Measurements from ENCODE around the gene GDF11.

The GDF11 gene

GRCh38 chr12:55765736-55766290 is 22.9 kb downstream of the GDF11 start:
- Mint-ChIP-seq H3K4me3 (no peak overlapping the region), H3K9me3 (no peaks in the 10 kb centered on the region), H3K4me1 (peaks cover 23% of the 10 kb centered on the region), H3K36me3 (ENCODE audit: insufficient read depth) (peaks cover 24% of the 10 kb centered on the region), H3K27me3 (no peaks in the 10 kb centered on the region), H3K27ac (ENCODE audit: low read depth) (no peak overlapping the region)
- no peak for ATAC-seq (replicated peaks; ENCODE audit: extremely low read depth, poor library complexity, severe bottlenecking)
- DNase-seq (ENCODE audit: low spot score in 2 of 2): no peak

- ATAC-seq (replicated peaks; ENCODE audit: extremely low read depth, poor library complexity, severe bottlenecking) (no peak), DNase-seq (ENCODE audit: low spot score in 2 of 2) (no peak)
- Mint-ChIP-seq H3K9me3 (no peaks in the 10 kb centered on the region), H3K36me3 (ENCODE audit: insufficient read depth) (peaks cover 34% of the 10 kb centered on the region), H3K4me3 (no peak overlapping the region), H3K4me1 (peaks cover 28% of the 10 kb centered on the region), H3K27ac (ENCODE audit: low read depth) (no peak overlapping the region), H3K27me3 (no peaks in the 10 kb centered on the region)
These were observed 24.2 kb downstream of the GDF11 start for GRCh38 chr12:55767156-55767555.

- Mint-ChIP-seq H3K27me3 (no peaks in the 10 kb centered on the region), H3K9me3 (no peaks in the 10 kb centered on the region), H3K36me3 (ENCODE audit: insufficient read depth) (peaks cover 35% of the 10 kb centered on the region), H3K27ac (ENCODE audit: low read depth) (no peak overlapping the region), H3K4me1 (peaks cover 32% of the 10 kb centered on the region), H3K4me3 (no peak overlapping the region)
- no peak for DNase-seq (ENCODE audit: low spot score in 2 of 2)
- ATAC-seq (replicated peaks; ENCODE audit: extremely low read depth, poor library complexity, severe bottlenecking): no peak
These were observed 28.8 kb downstream of the GDF11 start for GRCh38 chr12:55771736-55772135.

GRCh38 chr12:55777856-55778255 is 34.9 kb downstream of the GDF11 start:
- no peak overlapping the region for H3K4me3 Mint-ChIP-seq
- peaks cover 27% of the 10 kb centered on the region for H3K36me3 Mint-ChIP-seq (ENCODE audit: insufficient read depth)
- ATAC-seq (replicated peaks; ENCODE audit: extremely low read depth, poor library complexity, severe bottlenecking) (no peak), DNase-seq (ENCODE audit: low spot score in 2 of 2) (no peak)
- no peaks in the 10 kb centered on the region for H3K27me3 Mint-ChIP-seq
- H3K4me1 Mint-ChIP-seq: peaks cover 23% of the 10 kb centered on the region
- H3K9me3 Mint-ChIP-seq: no peaks in the 10 kb centered on the region
- H3K27ac Mint-ChIP-seq (ENCODE audit: low read depth): no peak overlapping the region

GRCh38 chr12:55780685-55781084 is 37.8 kb downstream of the GDF11 start:
- peaks cover 38% of the 10 kb centered on the region for H3K36me3 Mint-ChIP-seq (ENCODE audit: insufficient read depth)

GRCh38 chr12:55788546-55788945 is 45.6 kb downstream of the GDF11 start:
- Mint-ChIP-seq H3K4me1 (peaks cover 6% of the 10 kb centered on the region), H3K27me3 (no peaks in the 10 kb centered on the region), H3K9me3 (no peaks in the 10 kb centered on the region), H3K4me3 (no peak overlapping the region), H3K27ac (ENCODE audit: low read depth) (no peak overlapping the region), H3K36me3 (ENCODE audit: insufficient read depth) (peaks cover 72% of the 10 kb centered on the region)
- no peak for ATAC-seq (replicated peaks; ENCODE audit: extremely low read depth, poor library complexity, severe bottlenecking)
- DNase-seq (ENCODE audit: low spot score in 2 of 2): no peak

More at GRCh38 chr12:55780685-55781084, 37.8 kb downstream of the GDF11 start:
- no peaks in the 10 kb centered on the region for H3K27me3 Mint-ChIP-seq
- DNase-seq (ENCODE audit: low spot score in 2 of 2) (no peak), ATAC-seq (replicated peaks; ENCODE audit: extremely low read depth, poor library complexity, severe bottlenecking) (no peak)
- peaks cover 13% of the 10 kb centered on the region for H3K4me1 Mint-ChIP-seq
- H3K9me3 Mint-ChIP-seq: no peaks in the 10 kb centered on the region
- H3K4me3 Mint-ChIP-seq: no peak overlapping the region
- H3K27ac Mint-ChIP-seq (ENCODE audit: low read depth): peak overlapping the region; percentile 62

GRCh38 chr12:55789171-55789570 is 46.2 kb downstream of the GDF11 start:
- Mint-ChIP-seq H3K27me3 (no peaks in the 10 kb centered on the region), H3K9me3 (no peaks in the 10 kb centered on the region), H3K27ac (ENCODE audit: low read depth) (no peak overlapping the region), H3K4me1 (peaks cover 6% of the 10 kb centered on the region), H3K36me3 (ENCODE audit: insufficient read depth) (peaks cover 70% of the 10 kb centered on the region), H3K4me3 (no peak overlapping the region)
- ATAC-seq (replicated peaks; ENCODE audit: extremely low read depth, poor library complexity, severe bottlenecking) (no peak), DNase-seq (ENCODE audit: low spot score in 2 of 2) (no peak)

GRCh38 chr12:55789893-55790292 is 47.0 kb downstream of the GDF11 start:
- H3K36me3 Mint-ChIP-seq (ENCODE audit: insufficient read depth): peaks cover 72% of the 10 kb centered on the region
- H3K4me1 Mint-ChIP-seq: peaks cover 6% of the 10 kb centered on the region
- DNase-seq (ENCODE audit: low spot score in 2 of 2): no peak
- H3K27me3 Mint-ChIP-seq: no peaks in the 10 kb centered on the region
- no peak overlapping the region for H3K4me3 Mint-ChIP-seq
- no peaks in the 10 kb centered on the region for H3K9me3 Mint-ChIP-seq
- ATAC-seq (replicated peaks; ENCODE audit: extremely low read depth, poor library complexity, severe bottlenecking): no peak
- H3K27ac Mint-ChIP-seq (ENCODE audit: low read depth): no peak overlapping the region

GRCh38 chr12:55795950-55796349 is 53.0 kb downstream of the GDF11 start:
- ATAC-seq (replicated peaks; ENCODE audit: extremely low read depth, poor library complexity, severe bottlenecking) (no peak), DNase-seq (ENCODE audit: low spot score in 2 of 2) (no peak)
- Mint-ChIP-seq H3K27me3 (no peaks in the 10 kb centered on the region), H3K36me3 (ENCODE audit: insufficient read depth) (peaks cover 72% of the 10 kb centered on the region), H3K27ac (ENCODE audit: low read depth) (no peak overlapping the region), H3K4me3 (no peak overlapping the region), H3K9me3 (no peaks in the 10 kb centered on the region), H3K4me1 (peaks cover 7% of the 10 kb centered on the region)

- Mint-ChIP-seq H3K9me3 (no peaks in the 10 kb centered on the region), H3K36me3 (ENCODE audit: insufficient read depth) (peaks cover 70% of the 10 kb centered on the region), H3K4me3 (no peak overlapping the region), H3K27ac (ENCODE audit: low read depth) (no peak overlapping the region), H3K4me1 (peaks cover 8% of the 10 kb centered on the region), H3K27me3 (no peaks in the 10 kb centered on the region)
- no peak for DNase-seq (ENCODE audit: low spot score in 2 of 2)
- ATAC-seq (replicated peaks; ENCODE audit: extremely low read depth, poor library complexity, severe bottlenecking): no peak
These were observed 54.1 kb downstream of the GDF11 start for GRCh38 chr12:55797068-55797467.

GRCh38 chr12:55797550-55797949 is 54.6 kb downstream of the GDF11 start:
- H3K4me1 Mint-ChIP-seq: peaks cover 8% of the 10 kb centered on the region
- H3K9me3 Mint-ChIP-seq: no peaks in the 10 kb centered on the region
- H3K27ac Mint-ChIP-seq (ENCODE audit: low read depth): no peak overlapping the region
- ATAC-seq (replicated peaks; ENCODE audit: extremely low read depth, poor library complexity, severe bottlenecking) (no peak), DNase-seq (ENCODE audit: low spot score in 2 of 2) (no peak)
- H3K4me3 Mint-ChIP-seq: no peak overlapping the region
- peaks cover 68% of the 10 kb centered on the region for H3K36me3 Mint-ChIP-seq (ENCODE audit: insufficient read depth)
- H3K27me3 Mint-ChIP-seq: no peaks in the 10 kb centered on the region

All from central memory CD8-positive, alpha-beta T cell (primary cell).